ENCODE data around the gene ANKS1A. TPM values are rescaled to one million over a fixed set of nuclear protein-coding genes. Genes with fewer than 3 reads are reported as not detected.

ANKS1A gene
- polyA plus RNA-seq, 1 of the 3 experiments (the other 2 are of a cell fraction): 7.6 TPM

- Histone ChIP-seq H3K9ac (no peak overlapping the region), H3K79me2 (ENCODE audit: insufficient read depth) (peaks cover 4% of the 10 kb centered on the region), H3K4me1 (ENCODE audit: control insufficient read depth in 1 of 2, insufficient read depth in 2 of 2, low read depth in 1 of 2, low read length in 1 of 2) (peaks cover 0 to 4% of the 10 kb centered on the region in 2 experiments; a peak in 2 of 4 replicates), H3K27ac (ENCODE audit: low read depth in 2 of 2, low read length in 1 of 2) (no peak overlapping the region), H4K20me1 (ENCODE audit: insufficient read depth) (peaks cover 4% of the 10 kb centered on the region; the same call in 1 of the 2 replicates), H3K27me3 (ENCODE audit: insufficient read depth) (no peaks in the 10 kb centered on the region), H3K4me2 (no peak overlapping the region), H3K9me3 (no peaks in the 10 kb centered on the region), H3F3A (replicated peaks; ENCODE audit: insufficient read depth) (no peaks in the 10 kb centered on the region), H3K9me2 (no peaks in the 10 kb centered on the region), H2AFZ (ENCODE audit: low read depth) (no peak overlapping the region), H3K4me3 (ENCODE audit: low read depth in 2 of 2, low read length in 1 of 2) (no peak overlapping the region), H3K36me3 (replicated peaks in 1 of 2; ENCODE audit: control insufficient read depth in 1 of 2, insufficient read depth in 2 of 2, low read length in 1 of 2) (peaks cover 9 to 13% of the 10 kb centered on the region in 2 experiments)
- DNase-seq: no peak
- CTCF ChIA-PET: interaction anchor here (1.4 to 1.5 kb wide), 2 partner anchors 17 to 52 kb away, joined by 3 to 7 read pairs; no protein-coding TSS in a partner anchor
- POLR2A ChIA-PET: interaction anchor here (0.6 kb wide), 1 partner anchor 147 kb away, joined by 3 read pairs; no protein-coding TSS in a partner anchor
- no peak for TF ChIP-seq TEAD4 (IDR thresholded peaks at IDR 0.05; ENCODE audit: borderline replicate concordance, insufficient read depth)
- no peak for TF ChIP-seq RXRA (IDR thresholded peaks at IDR 0.05; ENCODE audit: borderline replicate concordance, low read depth)
- TF ChIP-seq CHD2 (IDR thresholded peaks at IDR 0.05; ENCODE audit: low read length, partially characterized antibody): no peak
- no peak for TF ChIP-seq POLR2AphosphoS5 (IDR thresholded peaks at IDR 0.05; ENCODE audit: low read depth, low read length)
- no peak for TF ChIP-seq FOSL2 (IDR thresholded peaks at IDR 0.05; ENCODE audit: borderline replicate concordance, low read depth)
- no peak for TF ChIP-seq FOXJ3 (CRISPR knock-in tag; IDR thresholded peaks at IDR 0.05)
- TF ChIP-seq IRF3 (IDR thresholded peaks at IDR 0.05; ENCODE audit: low read depth, low read length): no peak
- no peak for TF ChIP-seq CTCF (IDR thresholded peaks at IDR 0.05)
- WGBS (ENCODE audit: low lambda C conversion rate): 86% methylated on average over 3 of the region's 7 CpGs
These were observed 80.7 kb downstream of the ANKS1A start for GRCh38 chr6:34969662-34970265.

GRCh38 chr6:34970488-34970887, 81.4 kb downstream of the ANKS1A start:
- Histone ChIP-seq H3K27me3 (ENCODE audit: insufficient read depth) (no peaks in the 10 kb centered on the region), H3F3A (replicated peaks; ENCODE audit: insufficient read depth) (peaks cover 3% of the 10 kb centered on the region), H4K20me1 (ENCODE audit: insufficient read depth) (peaks cover 2% of the 10 kb centered on the region; the same call in 1 of the 2 replicates), H3K4me2 (no peak overlapping the region), H2AFZ (ENCODE audit: low read depth) (no peak overlapping the region), H3K79me2 (ENCODE audit: insufficient read depth) (peaks cover under 1% of the 10 kb centered on the region), H3K36me3 (replicated peaks in 1 of 2; ENCODE audit: control insufficient read depth in 1 of 2, insufficient read depth in 2 of 2, low read length in 1 of 2) (peaks cover 9 to 13% of the 10 kb centered on the region in 2 experiments), H3K9me2 (no peaks in the 10 kb centered on the region), H3K4me3 (ENCODE audit: low read depth in 2 of 2, low read length in 1 of 2) (no peak overlapping the region), H3K4me1 (ENCODE audit: control insufficient read depth in 1 of 2, insufficient read depth in 2 of 2, low read depth in 1 of 2, low read length in 1 of 2) (peaks cover 0 to 4% of the 10 kb centered on the region in 2 experiments; a peak in 1 of 4 replicates), H3K9ac (no peak overlapping the region), H3K27ac (ENCODE audit: low read depth in 2 of 2, low read length in 1 of 2) (no peak overlapping the region), H3K9me3 (no peaks in the 10 kb centered on the region)
- 97% methylated on average over 3 of the region's 3 CpGs for WGBS (ENCODE audit: low lambda C conversion rate)
- ChIA-PET CTCF (interaction anchor here (1.5 kb wide), 1 partner anchor 16 kb away, joined by 7 read pairs; no protein-coding TSS in a partner anchor), POLR2A (no interaction called here)
- DNase-seq: no peak
- TF ChIP-seq FOSL2 (IDR thresholded peaks at IDR 0.05; ENCODE audit: borderline replicate concordance, low read depth): no peak
- no peak for TF ChIP-seq EP300 (IDR thresholded peaks at IDR 0.05; ENCODE audit: borderline replicate concordance in 1 of 2, low read depth in 1 of 2, low read length in 1 of 2)
- TF ChIP-seq POLR2AphosphoS5 (IDR thresholded peaks at IDR 0.05; ENCODE audit: low read depth, low read length): no peak
- no peak for TF ChIP-seq GATA2 (CRISPR knock-in tag; IDR thresholded peaks at IDR 0.05)
- no peak for TF ChIP-seq USF2 (IDR thresholded peaks at IDR 0.05; ENCODE audit: borderline replicate concordance, low read depth, low read length)
